Panc1 (cell line): ENCODE measurements around the gene CTSD. TPM values are rescaled to one million over a fixed set of nuclear protein-coding genes. Genes with fewer than 3 reads are reported as not detected.
"Not testable (repeated sequence)": the region's sequence is repeated elsewhere in the genome, so short reads cannot be mapped to it uniquely, and the experiment has no call there.

Experiments used
- ATAC-seq: fragments of 200-7000 bp; cut with Tn5 transposase; 2 replicates; pipeline ENCODE4 v1.9.1; 2020; ENCODE audit warnings: mild to moderate bottlenecking, moderate library complexity
- Bru-seq: library from RNA; stranded (reverse); fragments of 400-500 nt; gene quantifications from one replicate; lab custom pipeline; 2021; lab: Mats Ljungman, UMichigan
- BruChase-seq, 2 experiments: library from RNA; stranded (reverse); fragments of 400-500 nt; gene quantifications; one replicate each; lab custom pipeline; 2021; lab: Mats Ljungman, UMichigan
- BruUV-seq: library from RNA; stranded (reverse); fragments of 400-500 nt; replicated peaks from 2 replicates; lab custom pipeline; 2021; lab: Mats Ljungman, UMichigan
- CTCF ChIA-PET: fragments of 300-600 bp; sonication (Branson Sonifier 250); formaldehyde crosslinking; loops from one replicate; lab custom pipeline; 2022; ENCODE audit warnings: antibody characterized with exemption; lab: Charles Lee
- POLR2A ChIA-PET: fragments of 300-600 bp; sonication (Branson Sonifier 250); formaldehyde crosslinking; loops from one replicate; lab custom pipeline; 2022; ENCODE audit warnings: antibody characterized with exemption; lab: Charles Lee
- DNase-seq: peaks from one replicate; pipeline ENCODE4 v3.0.0-alpha.2; 2010; ENCODE audit warnings: low read depth, low spot score
- H3K27ac ChIP-seq: 2 replicates; pipeline ENCODE4 v1.5.1; 2011; ENCODE audit warnings: mild to moderate bottlenecking, low read length, inconsistent platforms
- H3K27me3 ChIP-seq: fragments of 200-500 bp; sonication (Bioruptor generic); 2 replicates; pipeline ENCODE4 v1.6.0; 2014; ENCODE audit warnings: low read length, inconsistent platforms; ENCODE audit not compliant: control insufficient read depth, insufficient read depth
- H3K36me3 ChIP-seq: fragments of 200-500 bp; sonication (Bioruptor generic); 2 replicates; pipeline ENCODE4 v1.5.1; 2014; ENCODE audit warnings: inconsistent platforms, mild to moderate bottlenecking, low read length, moderate library complexity; ENCODE audit not compliant: control insufficient read depth, insufficient read depth
- H3K4me1 ChIP-seq: 2 replicates; pipeline ENCODE4 v1.5.1; 2011; ENCODE audit warnings: inconsistent platforms, mild to moderate bottlenecking, low read length, moderate library complexity; ENCODE audit not compliant: control insufficient read depth, insufficient read depth
- H3K4me3 ChIP-seq, 2 experiments: 2 replicates each; pipeline ENCODE4 v1.5.1; 2011 to 2012; ENCODE audit warnings: low read depth in 2 of 2, low read length in 2 of 2, mild to moderate bottlenecking in 2 of 2, inconsistent platforms in 1 of 2, moderate library complexity in 1 of 2
- H3K9me3 ChIP-seq: fragments of 200-500 bp; sonication (Bioruptor generic); 2 replicates; pipeline ENCODE4 v1.5.1; 2014; ENCODE audit warnings: low read depth, mild to moderate bottlenecking, inconsistent platforms, low read length, moderate library complexity; ENCODE audit not compliant: control insufficient read depth, insufficient read depth
- POLR2AphosphoS5 ChIP-seq: IDR thresholded peaks from 2 replicates; pipeline ENCODE4 v1.6.1; 2012; ENCODE audit warnings: mild to moderate bottlenecking, low read depth, low read length, moderate library complexity
- SIN3A ChIP-seq: IDR thresholded peaks from 2 replicates; pipeline ENCODE4 v1.6.1; 2012; ENCODE audit warnings: low read depth, mild to moderate bottlenecking, low read length, moderate library complexity, borderline replicate concordance; ENCODE audit not compliant: insufficient read depth
- TCF7L2 ChIP-seq: IDR thresholded peaks from 2 replicates; pipeline ENCODE4 v1.6.1; 2011; ENCODE audit warnings: mild to moderate bottlenecking, low read depth, low read length, inconsistent platforms
- in situ Hi-C: cut with HindIII; loops from 2 replicates; pipeline ENCODE4 v1.10.0; 2016; ENCODE audit warnings: low sequenced_read_pairs, low pct_unique_long_range_greater_than_20kb
- intact Hi-C: fragments of 100-400 bp; cut with micrococcal nuclease; formaldehyde crosslinking; loops from one replicate; pipeline ENCODE4 v1.10.0; 2022; ENCODE audit not compliant: unreplicated experiment
- long read RNA-seq: library from polyadenylated mRNA; unstranded; transcript quantifications from one replicate; pipeline ENCODE4 v2.0.0, GENCODE V29; 2021; ENCODE audit not compliant: unreplicated experiment
- polyA plus RNA-seq: library from polyadenylated mRNA; unstranded; fragments of >200 nt; gene quantifications from one replicate; pipeline ENCODE4 v1.2.1, GENCODE V29; 2012; ENCODE audit warnings: missing spikeins; ENCODE audit not compliant: insufficient read length
- total RNA-seq: library from RNA; stranded (reverse); gene quantifications from one replicate; pipeline ENCODE4 v1.2.1, GENCODE V29; 2021; ENCODE audit not compliant: unreplicated experiment
- TF ChIP-seq, protein P1 (sequence below): fragments of 450-650 bp; IDR thresholded peaks from 2 replicates; pipeline ENCODE4 v1.5.1; 2017; ENCODE audit warnings: mild to moderate bottlenecking
- TF ChIP-seq, protein P2 (sequence below), 2 experiments: IDR thresholded peaks; 2 replicates each; pipeline ENCODE4 v1.6.1; 2011 to 2012; ENCODE audit warnings: low read depth in 2 of 2, control low read depth in 1 of 2, low read length in 1 of 2, mild to moderate bottlenecking in 1 of 2, moderate library complexity in 1 of 2; ENCODE audit not compliant: insufficient read depth in 1 of 2

Gene CTSD
- total RNA-seq (1,813 TPM), Bru-seq, nascent RNA (percentile 99 among the genes with signal in this experiment), BruChase-seq, experiment 1, labeled RNA remaining after a 2-hour chase (percentile 99 among the genes with signal in this experiment), BruChase-seq, experiment 2, labeled RNA remaining after a 6-hour chase (percentile 100 among the genes with signal in this experiment)
- 2,493 TPM for polyA plus RNA-seq
- long read RNA-seq, transcript CTSD-204 (9 exons, 2,006 nt) = minor isoform, 5 of 2,617 reads
- long read RNA-seq, transcript CTSD-201 (9 exons, 2,123 nt) = major isoform, 1,445 of 2,617 reads
- long read RNA-seq, partial matches to known transcripts = 584 of 2,617 reads
- long read RNA-seq, other reads (novel, unspliced or antisense) = 576 of 2,617 reads

DNA sequence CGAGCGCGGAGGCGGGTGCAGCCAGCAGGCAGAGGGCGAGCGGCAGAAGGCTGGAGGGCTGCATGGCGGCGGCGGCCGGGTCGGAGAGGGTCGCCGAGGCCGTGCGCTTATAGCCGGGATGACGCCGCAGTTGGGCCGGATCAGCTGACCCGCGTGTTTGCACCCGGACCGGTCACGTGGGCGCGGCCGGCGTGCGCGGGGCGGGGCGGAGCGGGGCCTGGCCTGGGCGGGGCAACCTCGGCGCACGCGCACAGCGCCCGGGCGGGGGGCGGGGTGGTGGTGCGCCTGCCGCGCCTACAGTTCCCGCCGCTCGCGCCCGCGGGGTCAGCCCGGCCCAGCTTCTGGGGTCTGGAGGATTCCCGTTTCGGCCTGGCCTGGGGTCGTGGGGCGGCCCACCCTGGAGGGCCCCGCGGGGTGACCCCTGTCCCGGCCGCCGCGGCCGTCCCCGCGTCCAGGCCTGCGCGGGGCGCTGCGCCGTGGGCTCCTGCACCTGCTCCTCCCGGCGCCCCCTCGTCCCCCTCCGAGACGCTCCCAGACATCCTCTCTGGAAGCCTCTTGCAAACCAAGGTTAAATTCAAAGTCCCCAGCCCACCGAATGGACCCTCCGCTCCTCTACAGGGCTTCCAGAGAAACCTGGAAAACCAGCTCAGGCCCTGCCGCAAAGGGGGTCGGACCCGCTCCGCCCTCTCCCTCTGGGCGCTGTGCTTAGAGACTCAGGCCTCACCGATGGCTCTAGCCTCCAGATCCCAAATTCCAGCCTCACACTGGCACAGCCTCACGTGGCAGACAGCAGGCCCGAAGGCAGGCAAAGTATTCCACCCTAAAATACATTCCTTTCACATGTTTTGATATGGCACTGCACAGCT is at the start of gene CTSD:
Gene CTSD (minus strand): TSS at position 132 of the 866 bp plus-strand sequence. CDS start 68 bp downstream, at position 64.
- DNase-seq (no peak), ATAC-seq (peak; percentile 73)
- no TSS peak for BruUV-seq
- ChIA-PET CTCF (interaction anchor here (0.6 to 0.9 kb wide), 4 partner anchors 12 to 387 kb away, joined by 3 to 10 read pairs (median 3); no protein-coding TSS in a partner anchor), POLR2A (no interaction called here)
- intact Hi-C loops = loop anchor here (5.0 kb wide), 1 partner anchor 68 kb away; the partner anchor contains the start of gene SYT8
- in situ Hi-C loops = no loop called here
- peak within 1 kb of the TSS; percentile 88 to 90 for H3K4me3 ChIP-seq
- peaks cover 69% of the 10 kb centered on the region for H3K4me1 ChIP-seq
- peak within 1 kb of the TSS; percentile 94 for H3K27ac ChIP-seq
- H3K27me3 ChIP-seq = no peaks in the 10 kb centered on the region
- H3K36me3 ChIP-seq = 0 out of 2 replicates have a peak, but pooled peaks cover 5% of the 10 kb centered on the region
- no peaks in the 10 kb centered on the region for H3K9me3 ChIP-seq
- TF ChIP-seq, protein P1, sequence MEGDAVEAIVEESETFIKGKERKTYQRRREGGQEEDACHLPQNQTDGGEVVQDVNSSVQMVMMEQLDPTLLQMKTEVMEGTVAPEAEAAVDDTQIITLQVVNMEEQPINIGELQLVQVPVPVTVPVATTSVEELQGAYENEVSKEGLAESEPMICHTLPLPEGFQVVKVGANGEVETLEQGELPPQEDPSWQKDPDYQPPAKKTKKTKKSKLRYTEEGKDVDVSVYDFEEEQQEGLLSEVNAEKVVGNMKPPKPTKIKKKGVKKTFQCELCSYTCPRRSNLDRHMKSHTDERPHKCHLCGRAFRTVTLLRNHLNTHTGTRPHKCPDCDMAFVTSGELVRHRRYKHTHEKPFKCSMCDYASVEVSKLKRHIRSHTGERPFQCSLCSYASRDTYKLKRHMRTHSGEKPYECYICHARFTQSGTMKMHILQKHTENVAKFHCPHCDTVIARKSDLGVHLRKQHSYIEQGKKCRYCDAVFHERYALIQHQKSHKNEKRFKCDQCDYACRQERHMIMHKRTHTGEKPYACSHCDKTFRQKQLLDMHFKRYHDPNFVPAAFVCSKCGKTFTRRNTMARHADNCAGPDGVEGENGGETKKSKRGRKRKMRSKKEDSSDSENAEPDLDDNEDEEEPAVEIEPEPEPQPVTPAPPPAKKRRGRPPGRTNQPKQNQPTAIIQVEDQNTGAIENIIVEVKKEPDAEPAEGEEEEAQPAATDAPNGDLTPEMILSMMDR = no peak; the same call in 1 of the 2 replicates
- TF ChIP-seq POLR2AphosphoS5 (peak; percentile 80), SIN3A (peak; percentile 99), TCF7L2 (0 out of 2 replicates have a peak, but pooled peaks have one; percentile 26)
- TF ChIP-seq, protein P2, sequence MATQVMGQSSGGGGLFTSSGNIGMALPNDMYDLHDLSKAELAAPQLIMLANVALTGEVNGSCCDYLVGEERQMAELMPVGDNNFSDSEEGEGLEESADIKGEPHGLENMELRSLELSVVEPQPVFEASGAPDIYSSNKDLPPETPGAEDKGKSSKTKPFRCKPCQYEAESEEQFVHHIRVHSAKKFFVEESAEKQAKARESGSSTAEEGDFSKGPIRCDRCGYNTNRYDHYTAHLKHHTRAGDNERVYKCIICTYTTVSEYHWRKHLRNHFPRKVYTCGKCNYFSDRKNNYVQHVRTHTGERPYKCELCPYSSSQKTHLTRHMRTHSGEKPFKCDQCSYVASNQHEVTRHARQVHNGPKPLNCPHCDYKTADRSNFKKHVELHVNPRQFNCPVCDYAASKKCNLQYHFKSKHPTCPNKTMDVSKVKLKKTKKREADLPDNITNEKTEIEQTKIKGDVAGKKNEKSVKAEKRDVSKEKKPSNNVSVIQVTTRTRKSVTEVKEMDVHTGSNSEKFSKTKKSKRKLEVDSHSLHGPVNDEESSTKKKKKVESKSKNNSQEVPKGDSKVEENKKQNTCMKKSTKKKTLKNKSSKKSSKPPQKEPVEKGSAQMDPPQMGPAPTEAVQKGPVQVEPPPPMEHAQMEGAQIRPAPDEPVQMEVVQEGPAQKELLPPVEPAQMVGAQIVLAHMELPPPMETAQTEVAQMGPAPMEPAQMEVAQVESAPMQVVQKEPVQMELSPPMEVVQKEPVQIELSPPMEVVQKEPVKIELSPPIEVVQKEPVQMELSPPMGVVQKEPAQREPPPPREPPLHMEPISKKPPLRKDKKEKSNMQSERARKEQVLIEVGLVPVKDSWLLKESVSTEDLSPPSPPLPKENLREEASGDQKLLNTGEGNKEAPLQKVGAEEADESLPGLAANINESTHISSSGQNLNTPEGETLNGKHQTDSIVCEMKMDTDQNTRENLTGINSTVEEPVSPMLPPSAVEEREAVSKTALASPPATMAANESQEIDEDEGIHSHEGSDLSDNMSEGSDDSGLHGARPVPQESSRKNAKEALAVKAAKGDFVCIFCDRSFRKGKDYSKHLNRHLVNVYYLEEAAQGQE (IDR thresholded peaks at IDR 0.05; ENCODE audit: insufficient read depth in 1 of 2, low read depth in 2 of 2, low read length in 1 of 2) = no peak

DNA sequence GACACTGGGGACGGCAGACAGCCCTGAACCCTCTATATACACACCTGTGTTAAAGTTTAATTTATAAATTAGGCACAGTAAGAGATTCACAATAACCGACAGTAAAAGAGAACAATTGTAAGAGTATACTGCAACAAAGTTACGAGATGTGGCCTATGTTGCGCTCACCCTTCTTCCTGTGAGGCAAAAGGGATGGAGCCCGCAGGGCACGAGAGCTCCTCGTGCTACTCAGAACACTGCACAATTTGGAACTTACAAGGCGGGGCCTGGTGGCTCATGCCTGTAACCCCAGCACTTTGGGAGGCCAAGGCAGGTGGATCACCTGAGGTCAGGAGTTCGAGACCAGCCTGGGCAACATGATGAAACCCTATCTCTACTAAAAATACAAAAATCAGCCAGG is 49.6 kb upstream of the CTSD start:
- H3K27ac ChIP-seq, in situ Hi-C loops, H3K4me3 ChIP-seq, H3K27me3 ChIP-seq, H3K36me3 ChIP-seq, BruUV-seq, H3K4me1 ChIP-seq, CTCF ChIA-PET, ATAC-seq, intact Hi-C loops, H3K9me3 ChIP-seq, POLR2A ChIA-PET, DNase-seq: not testable (repeated sequence)
